GM19043 (cell line): ENCODE results near the gene NCBP3.
"Not testable (repeated sequence)": the region's sequence is repeated elsewhere in the genome, so short reads cannot be mapped to it uniquely, and the experiment has no call there.

Source experiments
- ATAC-seq: cut with Tn5 transposase; IDR thresholded peaks from one replicate; pipeline ENCODE4 v1.9.1; 2021; ENCODE audit warnings: low read depth; ENCODE audit not compliant: unreplicated experiment

Gene NCBP3

DNA sequence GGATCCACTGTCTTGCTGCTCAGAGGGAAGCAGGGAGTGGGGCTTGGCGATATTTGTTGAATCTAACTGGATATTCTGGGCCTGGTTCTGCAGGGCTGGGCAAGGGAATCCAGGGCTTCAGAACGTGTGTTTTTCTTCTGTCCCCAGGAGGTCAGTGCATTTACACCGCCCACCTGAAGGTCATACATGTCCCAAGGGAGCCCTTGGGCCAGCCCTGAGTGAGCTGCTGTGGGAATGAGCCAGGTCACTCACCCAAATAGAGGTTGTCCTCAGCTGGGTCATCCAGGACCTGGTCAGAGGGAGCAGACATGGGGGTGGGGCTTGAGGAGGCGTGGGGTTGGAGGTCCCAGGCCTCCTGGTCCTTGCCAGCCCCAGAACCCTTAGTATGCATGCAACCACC is 36.2 kb upstream of the NCBP3 start:
- ATAC-seq = no peak

DNA sequence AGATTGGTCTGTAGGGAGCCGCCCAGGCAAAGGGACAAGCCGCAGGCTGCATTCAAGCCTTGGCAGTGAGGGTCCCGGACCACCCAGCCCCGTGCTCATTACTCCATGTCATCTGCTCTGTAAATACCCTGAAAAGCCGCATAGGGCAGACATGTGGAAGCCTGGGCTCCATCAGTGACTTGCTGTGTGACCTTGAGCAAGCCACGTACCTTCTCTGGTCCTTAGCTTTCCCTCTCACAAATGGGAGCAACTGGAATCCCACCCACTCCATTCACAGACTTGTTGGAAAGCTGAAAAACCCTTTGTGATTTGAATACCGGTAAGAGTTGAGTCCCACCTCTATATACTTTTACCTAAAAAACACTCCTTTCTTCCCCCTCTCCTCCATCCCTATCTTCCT is 34.9 kb upstream of the NCBP3 start:
- no peak for ATAC-seq

DNA sequence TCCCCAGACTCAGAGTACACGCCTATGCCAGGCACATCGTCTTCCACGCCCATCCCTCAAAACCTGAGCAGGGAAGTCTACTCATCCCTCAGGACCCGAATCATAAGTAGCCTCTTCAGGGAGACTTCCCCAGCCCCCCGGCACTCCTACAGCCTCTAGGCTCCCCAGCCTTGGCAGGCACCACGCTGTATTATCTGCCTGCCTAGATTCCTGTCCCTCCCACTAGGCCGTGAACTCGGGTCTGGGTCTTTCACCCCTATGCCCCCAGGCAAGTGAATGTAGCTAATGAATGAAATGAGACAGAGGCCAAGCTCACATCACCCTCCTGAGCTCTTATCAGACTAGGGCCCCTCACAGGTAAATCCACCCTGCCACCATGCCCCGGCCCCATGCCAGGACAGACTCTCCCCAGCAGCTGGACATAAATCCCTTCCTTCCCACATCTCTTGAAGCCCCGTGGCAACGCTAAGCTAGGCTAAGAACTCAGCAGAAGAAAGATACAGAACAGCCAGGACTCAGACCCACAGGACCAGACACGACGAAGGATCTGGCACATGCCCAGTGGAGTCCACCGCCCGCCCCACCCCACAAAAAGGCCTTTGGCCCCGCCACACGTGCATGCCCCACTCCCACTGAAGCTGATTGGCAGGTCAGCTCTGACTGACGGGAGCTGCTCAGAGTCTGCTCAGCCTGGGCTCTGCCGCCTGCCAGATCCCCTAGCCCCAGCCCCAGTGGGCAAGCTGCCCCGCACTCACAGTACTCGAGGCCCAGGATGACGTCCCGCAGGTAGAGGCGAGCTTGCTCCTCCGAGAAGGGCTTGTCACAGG is 33.8 kb upstream of the NCBP3 start:
- ATAC-seq = no peak

DNA sequence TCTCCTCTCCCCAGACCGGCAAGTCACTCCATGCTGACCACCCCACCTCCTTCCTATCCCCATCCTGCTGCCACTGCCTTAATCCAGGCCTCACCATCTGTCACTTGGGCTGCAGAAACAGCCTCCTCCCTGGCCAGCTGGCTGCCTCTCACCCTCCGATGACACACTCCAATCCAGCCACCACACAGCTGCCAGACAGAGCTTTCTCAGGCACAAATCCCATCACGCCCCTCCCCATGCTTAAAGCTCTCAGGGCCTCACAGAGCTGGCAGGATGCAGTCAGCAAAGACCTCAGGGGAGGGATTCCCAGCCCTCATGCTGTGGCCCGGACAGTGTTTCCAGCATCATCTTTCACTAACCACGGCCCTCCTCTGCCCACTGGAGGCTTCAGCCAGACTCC is 33.1 kb upstream of the NCBP3 start:
- no peak for ATAC-seq

DNA sequence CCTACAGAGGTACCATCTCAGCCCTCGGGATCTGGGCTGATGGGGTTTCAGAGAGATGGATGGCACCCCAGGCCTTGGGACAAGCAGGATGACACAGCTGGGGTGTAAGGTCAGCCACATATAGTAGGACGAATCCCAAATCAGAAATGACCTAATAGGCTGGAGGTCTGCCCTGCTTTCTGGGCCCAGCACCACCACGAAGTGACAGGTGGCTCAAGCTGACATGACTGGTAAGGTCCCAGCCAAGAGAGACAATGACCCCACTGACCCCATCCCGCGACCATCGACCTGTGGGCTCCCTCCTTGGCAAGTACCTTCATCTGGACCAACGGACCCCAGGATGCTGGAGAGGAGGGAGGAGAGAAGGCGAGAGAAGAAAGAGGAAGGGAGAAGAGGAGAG is 31.2 kb upstream of the NCBP3 start:
- no peak for ATAC-seq

DNA sequence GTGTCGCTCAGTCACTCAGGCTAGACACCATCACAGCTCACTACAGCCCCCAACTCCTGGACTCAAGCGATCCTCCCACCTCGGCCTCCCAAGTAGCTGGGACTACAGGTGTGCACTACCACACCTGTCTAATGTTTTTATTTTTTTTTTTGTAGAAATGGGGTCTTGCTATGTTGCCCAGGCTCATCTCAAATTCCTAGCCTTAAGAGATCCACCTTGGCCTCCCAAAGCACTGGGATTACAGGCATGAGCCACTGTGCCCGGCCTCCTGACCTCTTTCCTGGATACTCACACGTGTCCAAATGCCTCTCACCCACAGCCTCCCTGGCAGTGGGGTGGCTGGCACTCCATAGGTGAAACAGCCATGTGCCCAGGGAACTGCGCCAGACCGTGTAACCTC is 29.3 kb upstream of the NCBP3 start:
- no peak for ATAC-seq

DNA sequence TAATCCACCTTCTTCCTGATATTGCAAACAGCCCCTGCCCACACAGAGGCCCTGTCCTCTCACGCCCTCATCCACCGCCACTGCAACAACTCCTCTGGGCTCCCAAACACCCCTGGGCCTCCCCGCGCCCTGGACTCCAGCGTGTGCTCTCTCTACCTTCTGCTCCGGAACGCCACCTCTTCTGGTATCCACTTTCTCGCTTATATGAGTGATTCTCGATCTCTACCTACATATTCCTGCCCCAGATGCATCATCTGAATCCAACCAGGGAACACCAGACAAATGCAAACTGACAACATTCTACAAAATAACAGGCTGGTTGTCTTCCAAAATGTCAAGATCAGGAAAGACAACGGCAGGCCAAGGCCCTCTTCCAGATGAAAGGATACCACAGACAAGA is 27.8 kb upstream of the NCBP3 start:
- no peak for ATAC-seq

DNA sequence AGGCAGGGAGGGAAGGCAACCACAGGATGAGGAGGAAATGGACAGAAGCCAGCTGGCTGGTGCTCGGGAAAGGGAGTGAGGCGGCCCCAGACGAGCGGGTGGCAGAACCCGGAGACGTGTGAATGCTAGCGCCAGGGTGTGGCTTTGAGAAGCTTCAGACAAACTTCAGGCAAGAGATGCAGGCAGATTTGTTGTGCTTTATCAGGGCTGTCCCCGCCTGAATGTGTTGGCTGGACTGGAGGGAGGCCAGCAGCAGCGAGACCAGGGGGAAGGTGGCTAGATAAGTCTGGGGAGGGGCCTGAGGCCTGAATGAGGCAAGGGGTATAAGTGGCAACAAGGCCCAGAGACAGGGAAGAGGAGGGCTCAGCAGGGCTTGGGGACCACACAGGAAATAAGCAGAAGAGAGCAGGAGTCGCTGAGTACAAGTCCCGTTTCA is 24.8 kb upstream of the NCBP3 start:
- no peak for ATAC-seq

DNA sequence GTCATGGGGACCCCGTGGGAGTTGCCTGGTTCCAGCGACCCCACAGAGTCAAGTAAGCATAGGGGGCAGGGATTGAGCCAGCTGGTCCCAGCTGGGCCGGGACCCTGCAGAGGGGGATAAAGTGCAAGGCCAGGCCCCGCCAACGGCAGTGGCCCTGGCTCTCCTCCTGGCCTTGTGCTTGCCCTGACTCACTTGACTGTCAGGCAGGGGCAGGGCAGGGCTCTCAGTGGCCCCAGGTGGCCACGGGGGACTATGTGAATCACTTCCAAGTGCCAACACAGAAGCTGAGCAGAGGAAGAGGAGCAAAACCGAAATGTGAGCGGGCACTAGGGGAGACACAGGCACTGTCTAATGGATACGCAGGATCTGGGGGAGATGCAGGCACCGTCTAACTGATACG is 21.6 kb upstream of the NCBP3 start:
- no peak for ATAC-seq

DNA sequence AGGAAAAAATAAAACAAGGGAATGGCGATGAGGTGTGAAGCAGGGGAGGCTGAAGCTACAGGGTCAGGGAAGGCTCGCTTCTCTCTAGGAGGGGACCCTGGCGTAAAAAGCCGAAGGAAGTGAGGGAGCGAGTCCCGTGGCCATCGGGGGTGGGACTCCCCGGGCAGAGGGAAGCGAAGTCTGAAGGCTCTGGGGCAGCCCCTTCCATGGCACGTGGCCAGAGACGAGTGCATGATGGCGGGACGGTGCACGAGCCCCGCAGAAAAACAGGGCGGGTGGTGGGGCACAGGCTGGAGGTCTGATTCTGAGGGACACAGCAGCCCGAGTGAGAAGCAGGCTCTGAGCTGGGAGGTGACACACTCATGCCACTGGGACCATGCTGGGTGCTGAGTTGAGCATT is 21.1 kb upstream of the NCBP3 start:
- ATAC-seq = no peak

DNA sequence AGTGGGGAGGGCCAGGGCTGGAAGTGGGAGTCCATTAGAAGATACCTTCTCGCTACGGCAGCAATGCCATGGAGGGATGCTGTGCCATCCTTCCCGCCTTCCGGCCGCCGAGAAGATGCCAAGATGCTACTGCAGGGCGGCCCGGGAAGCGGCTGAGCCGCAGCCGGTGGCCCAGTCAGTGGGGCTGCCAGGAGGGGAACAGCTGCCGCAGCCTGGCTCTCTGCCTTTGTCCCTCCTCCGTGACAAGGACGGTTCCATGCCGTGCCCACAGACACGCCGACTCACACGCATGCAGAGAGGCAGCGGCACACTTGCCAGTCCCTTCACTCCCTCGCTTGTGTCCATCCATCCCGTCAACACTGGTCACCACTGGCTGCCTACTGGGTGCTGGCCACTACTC is 20.2 kb upstream of the NCBP3 start:
- no peak for ATAC-seq

DNA sequence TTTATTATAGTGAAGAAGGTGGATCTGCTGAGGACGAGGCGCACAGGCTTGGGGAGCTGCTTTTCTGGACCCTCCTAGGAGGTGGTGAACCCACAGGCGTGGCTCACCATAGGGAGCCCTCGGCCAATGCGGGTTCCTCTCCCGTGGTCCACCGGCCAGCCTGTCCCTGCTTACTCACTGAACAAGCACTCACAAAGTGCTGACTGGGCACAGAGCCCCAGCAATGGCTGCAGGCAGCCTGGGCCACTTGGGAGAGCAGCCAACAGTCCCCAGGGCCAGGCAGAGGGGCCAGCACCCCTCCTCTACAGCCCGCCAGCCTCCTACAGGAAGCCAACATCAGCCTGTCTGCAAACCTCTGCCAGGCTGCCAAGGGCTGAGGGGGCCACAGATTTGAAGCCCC is 19.1 kb upstream of the NCBP3 start:
- ATAC-seq = no peak

DNA sequence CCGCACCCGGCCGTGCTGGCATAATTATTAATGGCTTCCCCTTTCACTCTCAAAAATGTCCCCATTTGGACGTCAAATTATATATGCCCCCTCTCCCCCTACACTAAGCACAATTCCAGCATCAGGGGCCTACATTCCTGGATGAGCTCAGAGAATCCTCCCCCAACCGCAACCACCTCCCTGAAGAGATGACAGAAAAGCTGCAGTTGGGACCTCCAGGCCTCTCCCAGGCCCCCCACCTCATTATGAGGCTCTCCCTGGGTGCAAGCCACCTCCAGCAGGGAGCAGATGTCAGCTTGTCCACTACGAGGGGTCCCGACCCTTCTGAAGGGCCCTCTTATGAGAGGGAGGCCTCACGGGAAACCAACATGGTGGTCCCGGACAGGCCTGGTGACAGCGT is 18.5 kb upstream of the NCBP3 start:
- ATAC-seq = no peak

DNA sequence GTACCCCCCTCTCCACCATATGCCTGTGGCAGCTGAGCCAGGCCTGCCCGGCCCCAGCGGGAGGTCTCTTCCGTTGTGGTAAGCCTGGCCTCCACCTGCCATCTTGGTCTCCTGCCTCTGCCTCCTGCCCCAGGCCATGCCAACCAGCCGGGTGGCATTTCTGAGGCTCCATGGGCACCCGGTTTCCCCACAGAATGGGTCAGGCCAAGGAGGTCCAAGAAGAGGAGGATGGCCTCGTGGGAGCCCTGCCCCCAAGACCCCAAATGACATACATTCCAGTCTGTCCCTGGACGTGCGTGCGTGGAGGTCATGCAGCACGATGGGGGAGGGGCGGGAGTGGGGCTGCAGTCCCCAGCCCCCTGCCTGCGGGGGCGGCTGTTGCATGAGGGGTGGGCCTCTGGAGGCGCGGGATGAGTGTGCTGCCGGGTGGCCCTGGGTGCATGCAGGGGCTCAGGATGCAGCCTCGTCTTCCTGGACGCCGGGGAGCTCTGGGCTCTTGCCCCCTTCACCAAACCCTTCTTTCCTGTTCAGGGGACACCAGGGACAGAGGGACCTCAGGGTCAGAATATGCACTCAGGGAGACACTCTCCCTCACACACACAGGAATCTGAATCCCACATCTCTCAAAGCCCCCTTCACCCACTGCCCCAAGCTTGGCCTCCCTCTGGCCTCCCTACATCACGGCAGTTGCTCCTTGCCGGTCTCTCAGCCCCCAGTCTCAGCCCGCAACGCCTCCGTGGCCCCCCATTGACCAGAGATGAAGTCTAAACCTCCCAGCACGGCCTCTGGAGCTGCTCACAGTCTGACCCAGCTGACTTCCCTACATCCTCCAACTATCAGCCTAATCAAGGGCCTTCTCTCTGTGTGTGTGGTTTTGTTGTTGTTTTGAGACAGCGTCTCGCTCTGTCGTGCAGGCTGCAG is 16.0 kb upstream of the NCBP3 start:
- no peak for ATAC-seq

DNA sequence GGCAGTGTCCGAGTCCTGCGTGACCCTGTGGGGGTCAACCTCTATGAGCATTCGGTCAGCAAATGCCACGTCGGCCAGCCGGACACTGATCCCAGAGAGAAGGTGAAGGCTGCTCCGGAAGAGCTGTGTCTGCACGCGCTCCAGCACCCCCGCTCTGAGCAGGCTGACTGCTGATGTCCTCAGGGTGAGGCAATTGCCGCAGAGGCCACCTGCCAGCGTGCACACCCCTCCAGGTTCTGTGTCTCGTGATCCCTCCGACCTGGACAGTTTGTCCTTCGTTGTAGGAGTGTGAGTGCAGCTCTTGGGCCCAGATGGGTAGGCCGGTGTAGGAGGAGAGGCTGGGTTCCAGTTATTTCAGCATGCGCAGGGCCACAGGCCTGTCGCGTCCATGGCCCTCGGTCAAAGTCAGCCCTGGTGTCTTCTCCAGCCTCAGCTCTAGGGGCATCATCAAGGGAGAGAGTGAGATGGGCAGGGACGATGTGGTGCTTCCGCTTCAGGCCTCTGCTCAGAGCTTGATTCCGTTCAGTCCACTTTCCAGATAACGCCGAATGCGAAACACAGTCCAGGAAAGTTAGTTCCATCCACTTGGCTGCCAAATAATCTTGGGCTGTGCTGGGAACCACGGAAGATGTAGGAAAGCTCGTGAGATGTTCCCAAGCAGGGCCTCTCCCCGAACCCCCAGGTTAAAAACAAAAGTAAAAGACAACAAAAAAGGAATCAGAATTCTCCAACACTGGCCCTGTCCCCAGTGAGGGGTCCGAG is 15.1 kb upstream of the NCBP3 start:
- ATAC-seq = no peak

DNA sequence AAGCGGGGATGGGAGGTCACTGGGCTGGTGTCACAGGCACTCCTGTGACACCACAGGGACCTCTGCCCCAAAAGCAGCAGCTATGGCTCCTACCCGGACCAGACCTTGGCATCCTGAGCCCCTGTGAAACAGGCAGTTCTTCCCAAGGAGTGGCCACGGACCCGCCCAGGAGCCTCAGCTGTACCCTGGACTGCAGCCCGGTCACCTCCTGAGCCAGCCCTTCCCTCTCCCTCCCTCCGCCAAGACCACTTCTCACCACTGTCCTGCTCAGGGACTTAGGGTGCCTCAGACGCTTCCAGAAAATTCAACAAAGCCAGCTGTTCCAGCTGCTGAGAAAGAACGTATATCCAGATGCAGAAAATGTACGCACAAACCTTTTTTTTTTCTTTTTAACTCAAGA is 13.9 kb upstream of the NCBP3 start:
- ATAC-seq = no peak

DNA sequence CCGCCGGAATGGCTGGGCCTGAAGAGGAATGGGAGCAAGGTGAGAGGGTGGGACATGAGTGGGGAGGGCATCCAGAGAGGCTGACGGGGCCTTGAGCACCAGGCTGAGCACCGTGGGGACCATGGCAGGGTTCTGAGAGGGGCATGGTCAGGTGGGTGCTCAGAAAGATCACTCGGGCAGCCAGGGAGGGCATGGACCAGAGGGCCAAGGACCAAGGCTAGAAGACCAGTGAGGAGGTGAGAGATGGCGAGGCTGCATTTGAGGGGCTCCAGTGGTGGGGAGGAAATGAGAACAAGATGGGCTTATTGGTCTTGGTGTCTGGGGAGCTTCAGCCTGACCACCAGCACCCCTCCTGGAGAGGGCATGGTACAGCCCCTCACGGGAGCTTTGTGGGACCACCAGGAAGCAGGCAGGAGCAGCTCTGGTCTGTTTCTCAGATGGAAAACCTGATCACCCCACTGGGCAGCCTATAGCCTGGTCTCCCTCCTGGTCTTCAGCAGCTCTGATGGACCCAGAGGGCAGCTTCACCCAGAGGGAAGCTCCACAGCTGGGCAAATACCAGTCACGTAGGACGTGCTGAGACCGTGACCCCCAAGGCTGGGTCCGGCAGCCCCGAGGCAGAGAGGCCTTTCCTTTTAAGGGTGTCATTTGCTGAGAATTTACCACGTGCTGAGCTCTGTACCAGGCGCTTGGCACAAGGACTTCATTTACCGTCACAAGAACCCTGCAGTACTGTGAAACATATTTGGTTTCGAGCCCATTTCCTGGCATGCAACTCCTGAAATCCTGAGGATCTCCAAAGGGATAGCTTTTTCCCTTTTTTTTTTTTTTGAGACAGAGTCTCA is 11.4 kb upstream of the NCBP3 start:
- no peak for ATAC-seq

DNA sequence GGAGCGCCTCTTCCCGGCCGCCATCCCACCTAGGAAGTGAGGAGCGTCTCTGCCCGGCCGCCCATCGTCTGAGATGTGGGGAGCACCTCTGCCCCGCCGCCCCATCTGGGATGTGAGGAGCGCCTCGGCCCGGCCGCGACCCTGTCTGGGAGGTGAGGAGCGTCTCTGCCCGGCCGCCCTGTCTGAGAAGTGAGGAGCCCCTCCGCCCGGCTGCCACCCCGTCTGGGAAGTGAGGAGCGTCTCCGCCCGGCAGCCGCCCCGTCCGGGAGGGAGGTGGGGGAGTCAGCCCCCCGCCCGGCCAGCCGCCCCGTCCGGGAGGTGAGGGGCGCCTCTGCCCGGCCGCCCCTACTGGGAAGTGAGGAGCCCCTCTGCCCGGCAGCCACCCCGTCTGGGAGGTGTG is 8.2 kb upstream of the NCBP3 start:
- not testable (repeated sequence) for ATAC-seq

DNA sequence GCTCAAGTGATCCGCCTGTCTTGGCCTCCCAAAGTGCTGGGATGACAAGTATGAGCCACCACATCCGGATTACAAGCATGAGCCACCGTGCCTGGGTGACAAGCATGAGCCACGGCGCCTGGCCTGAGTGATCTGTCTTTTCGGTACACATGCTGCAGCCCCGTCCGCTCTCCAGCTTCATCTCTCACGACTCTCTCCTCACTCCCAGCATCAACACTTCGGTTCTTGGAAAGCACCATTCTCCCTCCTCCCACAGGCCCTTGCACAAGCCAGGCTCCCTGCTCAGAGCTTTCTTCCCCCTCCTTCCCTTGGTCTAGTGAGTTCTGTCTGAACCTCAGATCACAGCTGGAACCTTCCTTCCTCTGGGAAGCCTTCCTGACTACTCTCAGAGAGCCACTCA is 6.5 kb upstream of the NCBP3 start:
- ATAC-seq = no peak

DNA sequence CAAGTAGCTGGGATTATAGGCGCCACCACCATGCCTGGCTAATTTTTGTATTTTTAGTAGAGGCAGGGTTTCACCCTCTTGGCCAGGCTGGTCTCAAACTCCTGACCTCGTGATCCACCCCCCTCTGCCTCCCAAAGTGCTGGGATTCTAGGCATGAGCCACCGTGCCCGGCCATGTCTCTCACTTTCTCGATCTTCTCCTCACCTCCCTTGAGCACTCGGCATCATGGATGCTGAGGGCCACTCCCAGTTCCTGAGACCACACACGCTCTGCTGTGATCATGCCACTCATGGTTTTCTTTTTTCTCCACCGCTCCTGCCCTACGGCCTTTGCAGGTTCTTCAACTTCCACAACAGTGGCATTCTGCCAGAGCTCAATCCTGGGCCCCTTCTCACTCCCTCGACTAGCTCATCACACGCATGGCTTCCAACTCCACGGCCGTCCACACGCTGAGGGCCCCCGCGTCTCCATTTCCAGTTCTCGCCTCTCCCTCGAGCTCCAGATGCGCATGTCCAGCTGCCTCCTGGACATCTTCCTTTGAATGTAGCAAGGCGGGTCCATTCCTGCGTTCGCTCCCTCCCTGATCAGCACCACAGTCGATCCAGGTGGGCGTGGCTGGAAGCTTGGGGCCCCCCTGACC is 5.5 kb upstream of the NCBP3 start:
- no peak for ATAC-seq
